A549 (cell line): Measurements from ENCODE around the gene KCNA10.

Source experiments
- CEBPB ChIP-seq, 2 experiments: fragments of >200 bp in 1 of 2; sonication (Bioruptor Twin) in 1 of 2; formaldehyde crosslinking in 1 of 2; IDR thresholded peaks; 2 replicates each; pipeline ENCODE4 v1.6.1; 2012 to 2016
- EP300 ChIP-seq, 2 experiments: fragments of >200 bp; sonication (Bioruptor Twin); formaldehyde crosslinking; IDR thresholded peaks; 2 replicates in 1 of 2; 3 replicates in 1 of 2; pipeline ENCODE4 v1.6.1; 2016 to 2017
- POLR2A ChIP-seq: IDR thresholded peaks from 2 replicates; pipeline ENCODE4 v1.6.1; 2012; ENCODE audit warnings: mild to moderate bottlenecking, low read length
- RFX5 ChIP-seq: fragments of 450-650 bp; IDR thresholded peaks from 2 replicates; pipeline ENCODE4 v1.7.1; 2014; ENCODE audit warnings: antibody characterized with exemption, mild to moderate bottlenecking, moderate library complexity
- SMC3 ChIP-seq: fragments of >200 bp; sonication (Bioruptor Twin); formaldehyde crosslinking; IDR thresholded peaks from 3 replicates; pipeline ENCODE4 v1.6.1; 2018; ENCODE audit warnings: inconsistent platforms
- TP53 ChIP-seq: fragments of 250-450 bp; sonication (Bioruptor Pico); IDR thresholded peaks from 2 replicates; pipeline ENCODE4 v1.5.0; 2021; ENCODE audit warnings: mild to moderate bottlenecking, moderate library complexity
- TF ChIP-seq, protein P1 (sequence below): fragments of >200 bp; sonication (Bioruptor Twin); formaldehyde crosslinking; IDR thresholded peaks from 3 replicates; pipeline ENCODE4 v1.5.1; 2016
- TF ChIP-seq, protein P2 (sequence below): IDR thresholded peaks from 2 replicates; pipeline ENCODE4 v1.6.1; 2012

DNA sequence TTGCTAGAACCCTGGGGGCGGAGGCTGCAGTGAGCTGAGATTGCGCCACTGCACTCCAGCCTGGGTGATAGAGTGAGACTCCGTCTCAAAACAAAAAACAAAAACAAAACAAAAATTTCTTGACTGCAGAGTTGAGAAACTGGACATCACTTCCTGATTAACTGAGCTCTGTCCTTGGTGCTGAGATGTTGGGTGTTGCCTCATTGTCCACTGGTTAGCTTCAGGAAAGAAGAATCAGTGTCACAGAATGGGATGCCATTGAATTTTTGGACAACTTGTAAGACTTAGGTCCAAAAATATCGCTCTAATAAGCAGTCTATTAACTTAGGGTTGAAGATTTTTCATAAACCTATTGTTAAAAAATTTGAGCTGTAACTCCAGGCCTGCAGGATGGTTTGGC lies 23.8 kb upstream of the KCNA10 start:
- no peak for TF ChIP-seq EP300 (IDR thresholded peaks at IDR 0.05)
- TF ChIP-seq, protein P1, sequence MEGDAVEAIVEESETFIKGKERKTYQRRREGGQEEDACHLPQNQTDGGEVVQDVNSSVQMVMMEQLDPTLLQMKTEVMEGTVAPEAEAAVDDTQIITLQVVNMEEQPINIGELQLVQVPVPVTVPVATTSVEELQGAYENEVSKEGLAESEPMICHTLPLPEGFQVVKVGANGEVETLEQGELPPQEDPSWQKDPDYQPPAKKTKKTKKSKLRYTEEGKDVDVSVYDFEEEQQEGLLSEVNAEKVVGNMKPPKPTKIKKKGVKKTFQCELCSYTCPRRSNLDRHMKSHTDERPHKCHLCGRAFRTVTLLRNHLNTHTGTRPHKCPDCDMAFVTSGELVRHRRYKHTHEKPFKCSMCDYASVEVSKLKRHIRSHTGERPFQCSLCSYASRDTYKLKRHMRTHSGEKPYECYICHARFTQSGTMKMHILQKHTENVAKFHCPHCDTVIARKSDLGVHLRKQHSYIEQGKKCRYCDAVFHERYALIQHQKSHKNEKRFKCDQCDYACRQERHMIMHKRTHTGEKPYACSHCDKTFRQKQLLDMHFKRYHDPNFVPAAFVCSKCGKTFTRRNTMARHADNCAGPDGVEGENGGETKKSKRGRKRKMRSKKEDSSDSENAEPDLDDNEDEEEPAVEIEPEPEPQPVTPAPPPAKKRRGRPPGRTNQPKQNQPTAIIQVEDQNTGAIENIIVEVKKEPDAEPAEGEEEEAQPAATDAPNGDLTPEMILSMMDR: no peak
- TF ChIP-seq SMC3: no peak
- TF ChIP-seq, protein P2, sequence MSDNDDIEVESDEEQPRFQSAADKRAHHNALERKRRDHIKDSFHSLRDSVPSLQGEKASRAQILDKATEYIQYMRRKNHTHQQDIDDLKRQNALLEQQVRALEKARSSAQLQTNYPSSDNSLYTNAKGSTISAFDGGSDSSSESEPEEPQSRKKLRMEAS: no peak
- TF ChIP-seq RFX5: no peak
- no peak for TF ChIP-seq POLR2A
- no peak for TF ChIP-seq TP53
- no peak for TF ChIP-seq CEBPB (IDR thresholded peaks at IDR 0.05)
